GM23338 (cell line): ENCODE measurements around the gene NCKAP5. TPM values are rescaled to one million over a fixed set of nuclear protein-coding genes. Genes with fewer than 3 reads are reported as not detected.

Source experiments
- ATAC-seq: fragments of 200-7000 bp; cut with Tn5 transposase; 3 replicates; pipeline ENCODE4 v1.9.1; 2020
- DNase-seq: peaks from one replicate; pipeline ENCODE4 v3.0.0-alpha.2; 2015; ENCODE audit warnings: low spot score
- H2AFZ ChIP-seq: fragments of 200-600 bp; sonication (generic); 2 replicates; pipeline ENCODE4 v1.8.0; 2016; ENCODE audit warnings: antibody characterized with exemption, mild to moderate bottlenecking, moderate library complexity
- H3F3A ChIP-seq: fragments of 200-600 bp; sonication (generic); replicated peaks from 2 replicates; pipeline ENCODE4 v1.8.0; 2017; ENCODE audit warnings: antibody characterized with exemption, mixed run types, low read depth
- H3K27ac ChIP-seq: fragments of 200-600 bp; sonication (generic); 2 replicates; pipeline ENCODE4 v1.6.1; 2016; ENCODE audit warnings: low read depth
- H3K27me3 ChIP-seq: fragments of 200-600 bp; sonication (generic); 2 replicates; pipeline ENCODE4 v1.8.0; 2016; ENCODE audit warnings: mild to moderate bottlenecking, mixed run types, moderate library complexity; ENCODE audit not compliant: insufficient read depth
- H3K36me3 ChIP-seq: fragments of 200-600 bp; sonication (generic); 2 replicates; pipeline ENCODE4 v1.8.0; 2016; ENCODE audit warnings: mild to moderate bottlenecking; ENCODE audit not compliant: insufficient read depth
- H3K4me1 ChIP-seq: fragments of 200-600 bp; sonication (generic); 2 replicates; pipeline ENCODE4 v1.8.0; 2016; ENCODE audit warnings: mild to moderate bottlenecking, moderate library complexity; ENCODE audit not compliant: insufficient read depth
- H3K4me2 ChIP-seq: fragments of 200-600 bp; sonication (generic); 2 replicates; pipeline ENCODE4 v1.7.1; 2017; ENCODE audit warnings: mixed run types
- H3K4me3 ChIP-seq: fragments of 200-600 bp; sonication (generic); 2 replicates; pipeline ENCODE4 v1.6.1; 2016; ENCODE audit warnings: mixed run types
- H3K79me2 ChIP-seq: fragments of 200-600 bp; sonication (generic); replicated peaks from 2 replicates; pipeline ENCODE4 v1.8.0; 2017; ENCODE audit warnings: mild to moderate bottlenecking; ENCODE audit not compliant: insufficient read depth
- H3K9me2 ChIP-seq: fragments of 200-600 bp; sonication (generic); 2 replicates; pipeline ENCODE4 v1.8.0; 2017; ENCODE audit not compliant: insufficient read depth
- H4K20me1 ChIP-seq: fragments of 200-600 bp; sonication (generic); replicated peaks from 2 replicates; pipeline ENCODE4 v1.8.0; 2017; ENCODE audit warnings: mild to moderate bottlenecking; ENCODE audit not compliant: insufficient read depth
- H3K27ac Mint-ChIP-seq: 2 replicates; pipeline ENCODE4 v1.8.0; 2020; ENCODE audit warnings: inconsistent platforms, mild to moderate bottlenecking, moderate library complexity, mixed read lengths
- H3K27me3 Mint-ChIP-seq: 3 replicates; pipeline ENCODE4 v1.8.0; 2022; ENCODE audit warnings: low read depth, mild to moderate bottlenecking, moderate library complexity, mixed read lengths, inconsistent platforms; ENCODE audit not compliant: insufficient read depth, poor library complexity
- H3K36me3 Mint-ChIP-seq: 3 replicates; pipeline ENCODE4 v1.8.0; 2021; ENCODE audit warnings: low read depth, mild to moderate bottlenecking, inconsistent platforms, moderate library complexity, mixed read lengths
- H3K4me1 Mint-ChIP-seq: 3 replicates; pipeline ENCODE4 v1.8.0; 2020; ENCODE audit warnings: mild to moderate bottlenecking, inconsistent platforms, mixed read lengths
- H3K4me3 Mint-ChIP-seq: 3 replicates; pipeline ENCODE4 v1.8.0; 2021; ENCODE audit warnings: moderate library complexity, mild to moderate bottlenecking, inconsistent platforms, mixed read lengths
- H3K9me3 Mint-ChIP-seq: 3 replicates; pipeline ENCODE4 v1.8.0; 2020; ENCODE audit warnings: moderate library complexity, mild to moderate bottlenecking, inconsistent platforms, mixed read lengths
- CREB1 ChIP-seq: fragments of 250-450 bp; sonication (Bioruptor Pico); IDR thresholded peaks from 2 replicates; pipeline ENCODE4 v1.5.0; 2020; ENCODE audit warnings: low read depth, mild to moderate bottlenecking, moderate library complexity
- CTCF ChIP-seq, 2 experiments: fragments of 200-600 bp in 1 of 2; sonication (generic) in 1 of 2; conservative IDR thresholded peaks; 2 replicates each; pipeline versions ENCODE4 v1.5.1 to v1.6.1; 2016 to 2017; ENCODE audit warnings: antibody characterized with exemption in 2 of 2, low read depth in 2 of 2, mild to moderate bottlenecking in 2 of 2, moderate library complexity in 1 of 2
- ETS1 ChIP-seq: IDR thresholded peaks from 2 replicates; pipeline ENCODE4 v1.6.1; 2016; ENCODE audit warnings: antibody characterized with exemption
- JUNB ChIP-seq: IDR thresholded peaks from one replicate; pipeline ENCODE4 v1.6.1; 2016; ENCODE audit warnings: antibody characterized with exemption; ENCODE audit not compliant: unreplicated experiment
- NANOG ChIP-seq: IDR thresholded peaks from 2 replicates; pipeline ENCODE4 v1.6.1; 2016; ENCODE audit warnings: antibody characterized with exemption, borderline replicate concordance
- POLR2AphosphoS5 ChIP-seq: IDR thresholded peaks from 2 replicates; pipeline ENCODE4 v1.6.1; 2016; ENCODE audit warnings: antibody characterized with exemption, low read depth
- REST ChIP-seq: IDR thresholded peaks from one replicate; pipeline ENCODE4 v1.6.1; 2018; ENCODE audit warnings: antibody characterized with exemption; ENCODE audit not compliant: unreplicated experiment
- STAT1 ChIP-seq: IDR thresholded peaks from one replicate; pipeline ENCODE4 v1.6.1; 2016; ENCODE audit warnings: antibody characterized with exemption; ENCODE audit not compliant: unreplicated experiment
- ZNF114 ChIP-seq: fragments of 250-450 bp; sonication (Bioruptor Pico); IDR thresholded peaks from 2 replicates; pipeline ENCODE4 v1.5.0; 2020; ENCODE audit warnings: mild to moderate bottlenecking, moderate library complexity
- ZNF462 ChIP-seq: fragments of 250-450 bp; sonication (Bioruptor Pico); IDR thresholded peaks from 2 replicates; pipeline ENCODE4 v1.5.0; 2020; ENCODE audit warnings: mild to moderate bottlenecking, moderate library complexity
- polyA plus RNA-seq: library from polyadenylated mRNA; unstranded; fragments of >200 nt; fragmentation: Nextera tagmentation; extraction: Ambion mirVana; gene quantifications from 2 replicates; pipeline ENCODE4 v1.2.1, GENCODE V29; 2016
- total RNA-seq: library from RNA; depleted of rRNA; stranded (reverse); fragments of >200 nt; shearing (Covaris generic); gene quantifications from 2 replicates; pipeline ENCODE4 v1.2.3, GENCODE V29; 2014

The NCKAP5 gene
- total and polyA plus RNA-seq, 2 experiments from 2014 or later, result 0.34 to 0.73 TPM

GRCh38 chr2:132825601-132826000 lies 742.7 kb downstream of the NCKAP5 start:
- no peak overlapping the region for H3K4me3 Mint-ChIP-seq
- Histone ChIP-seq H3K79me2 (no peaks in the 10 kb centered on the region), H3K4me3 (no peak overlapping the region), H3K9me2 (no peaks in the 10 kb centered on the region), H3K27ac (no peak overlapping the region), H3F3A (no peaks in the 10 kb centered on the region), H4K20me1 (no peaks in the 10 kb centered on the region), H3K4me1 (peaks cover 8% of the 10 kb centered on the region; the same call in 1 of the 2 replicates), H3K36me3 (no peaks in the 10 kb centered on the region), H3K4me2 (no peak overlapping the region), H3K27me3 (no peaks in the 10 kb centered on the region), H2AFZ (no peak overlapping the region)
- peaks cover 7% of the 10 kb centered on the region for H3K4me1 Mint-ChIP-seq
- H3K36me3 Mint-ChIP-seq, result no peaks in the 10 kb centered on the region
- H3K27me3 Mint-ChIP-seq, result no peaks in the 10 kb centered on the region
- no peak for DNase-seq
- no peak overlapping the region for H3K27ac Mint-ChIP-seq
- H3K9me3 Mint-ChIP-seq, result no peaks in the 10 kb centered on the region
- TF ChIP-seq POLR2AphosphoS5 (no peak), CREB1 (no peak)
- no peak for ATAC-seq

- H3K27ac ChIP-seq, result no peak overlapping the region
- DNase-seq, result no peak
- Mint-ChIP-seq H3K36me3 (no peaks in the 10 kb centered on the region), H3K27ac (no peak overlapping the region), H3K4me1 (no peaks in the 10 kb centered on the region; the same call in 2 of the 3 replicates), H3K9me3 (no peaks in the 10 kb centered on the region), H3K27me3 (no peaks in the 10 kb centered on the region), H3K4me3 (no peak overlapping the region)
- H3K4me2 ChIP-seq, result no peak overlapping the region
- H3K9me2 ChIP-seq, result no peaks in the 10 kb centered on the region
- no peaks in the 10 kb centered on the region for H3K79me2 ChIP-seq
- H3K4me1 ChIP-seq, result no peaks in the 10 kb centered on the region
- no peak overlapping the region for H3K4me3 ChIP-seq
- no peaks in the 10 kb centered on the region for H3K36me3 ChIP-seq
- no peaks in the 10 kb centered on the region for H4K20me1 ChIP-seq
- no peaks in the 10 kb centered on the region for H3K27me3 ChIP-seq
- no peaks in the 10 kb centered on the region for H3F3A ChIP-seq
- no peak overlapping the region for H2AFZ ChIP-seq
- no peak for ATAC-seq
- TF ChIP-seq STAT1 (no peak), JUNB (no peak), CREB1 (no peak), ETS1 (no peak), REST (no peak), NANOG (no peak), ZNF114 (CRISPR knock-in tag) (no peak), CTCF (conservative IDR thresholded peaks at IDR 0.05; ENCODE audit: low read depth in 2 of 2) (no peak), ZNF462 (CRISPR knock-in tag) (no peak)
Measured at GRCh38 chr2:132824716-132825115, 743.5 kb downstream of the NCKAP5 start.
